Stimulated activated CD4-positive, alpha-beta T cell treated with anti-CD3 and anti-CD28 coated beads, Interleukin-2, amount 100 ng/mL, for 48 hours (primary cell): ENCODE results near the gene SLC28A1.
"Not testable (repeated sequence)": the region's sequence is repeated elsewhere in the genome, so short reads cannot be mapped to it uniquely, and the experiment has no call there.

Experiments
- DNase-seq, 2 donors: peaks; one replicate each; pipeline ENCODE4 v3.0.0-alpha.2; 2020

SLC28A1 gene

GRCh38 chr15:84913360-84913723 lies 28.9 kb downstream of the SLC28A1 start:
- DNase-seq, result no peak

- DNase-seq, result no peak
These were observed 29.9 kb downstream of the SLC28A1 start for GRCh38 chr15:84914351-84914750.

- DNase-seq, result peak; percentile 16 to 46
These were observed 30.6 kb downstream of the SLC28A1 start for GRCh38 chr15:84914909-84915605.

GRCh38 chr15:84915606-84915958 lies 31.1 kb downstream of the SLC28A1 start:
- no peak for DNase-seq

GRCh38 chr15:84917452-84917851 lies 33.0 kb downstream of the SLC28A1 start:
- no peak for DNase-seq

GRCh38 chr15:84919106-84919667 lies 34.7 kb downstream of the SLC28A1 start:
- no peak for DNase-seq

- no peak for DNase-seq
These were observed 36.7 kb downstream of the SLC28A1 start for GRCh38 chr15:84921121-84921520.

GRCh38 chr15:84922530-84922929 lies 38.1 kb downstream of the SLC28A1 start:
- no peak for DNase-seq

- no peak for DNase-seq
These were observed 39.7 kb downstream of the SLC28A1 start for GRCh38 chr15:84924077-84924731.

- not testable (repeated sequence) for DNase-seq
These were observed 40.5 kb downstream of the SLC28A1 start for GRCh38 chr15:84924821-84925569.

- no peak for DNase-seq
These were observed 41.4 kb downstream of the SLC28A1 start for GRCh38 chr15:84925906-84926305.

- DNase-seq, result no peak
These were observed 42.2 kb downstream of the SLC28A1 start for GRCh38 chr15:84926491-84927230.

GRCh38 chr15:84928843-84929168 lies 44.3 kb downstream of the SLC28A1 start:
- no peak for DNase-seq

- peak in 1 of 2 donors; percentile 5 for DNase-seq
These were observed 45.5 kb downstream of the SLC28A1 start for GRCh38 chr15:84929795-84930603.

GRCh38 chr15:84934942-84935729 lies 50.7 kb downstream of the SLC28A1 start:
- DNase-seq, result no peak

GRCh38 chr15:84937144-84937543 lies 52.7 kb downstream of the SLC28A1 start:
- no peak for DNase-seq

- no peak for DNase-seq
These were observed 54.3 kb downstream of the SLC28A1 start for GRCh38 chr15:84938726-84939125.

GRCh38 chr15:84940399-84940798 lies 55.9 kb downstream of the SLC28A1 start:
- no peak for DNase-seq

- no peak for DNase-seq
These were observed 58.0 kb downstream of the SLC28A1 start for GRCh38 chr15:84942456-84942855.

- no peak for DNase-seq
These were observed 59.8 kb downstream of the SLC28A1 start for GRCh38 chr15:84944311-84944710.

- DNase-seq, result no peak
These were observed 60.4 kb downstream of the SLC28A1 start for GRCh38 chr15:84944861-84945260.
